Gastroesophageal sphincter (tissue), 3 donors: ENCODE results near the gene IFNGR1.

Source experiments
- CTCF ChIP-seq, 4 experiments: fragments of 200-600 bp in 2 of 4; fragments of 450-650 bp in 2 of 4; sonication (generic) in 1 of 4; IDR thresholded peaks; one replicate each; pipeline ENCODE4 v1.5.1; 2017 to 2019; ENCODE audit warnings: antibody characterized with exemption in 4 of 4, mild to moderate bottlenecking in 2 of 4, moderate library complexity in 2 of 4
- EP300 ChIP-seq: sonication (generic); formaldehyde crosslinking; IDR thresholded peaks from one replicate; pipeline ENCODE4 v1.6.1; 2017; ENCODE audit warnings: antibody characterized with exemption, mild to moderate bottlenecking
- POLR2A ChIP-seq, 2 donors: fragments of 450-650 bp; IDR thresholded peaks; one replicate each; pipeline ENCODE4 v1.6.1; 2017; ENCODE audit warnings: antibody characterized with exemption in 2 of 2, mild to moderate bottlenecking in 2 of 2, moderate library complexity in 1 of 2

GRCh38 chr6:137201006-137201405, 18.2 kb downstream of the IFNGR1 start:
- no peak for TF ChIP-seq CTCF (IDR thresholded peaks at IDR 0.05)
- no peak for TF ChIP-seq EP300
- no peak for TF ChIP-seq POLR2A (IDR thresholded peaks at IDR 0.05)
